HG03460 (cell line): ENCODE measurements around the gene ADORA1.

Experiments
- ATAC-seq: cut with Tn5 transposase; IDR thresholded peaks from one replicate; pipeline ENCODE4 v1.9.1; 2021; ENCODE audit not compliant: unreplicated experiment

Gene ADORA1

DNA sequence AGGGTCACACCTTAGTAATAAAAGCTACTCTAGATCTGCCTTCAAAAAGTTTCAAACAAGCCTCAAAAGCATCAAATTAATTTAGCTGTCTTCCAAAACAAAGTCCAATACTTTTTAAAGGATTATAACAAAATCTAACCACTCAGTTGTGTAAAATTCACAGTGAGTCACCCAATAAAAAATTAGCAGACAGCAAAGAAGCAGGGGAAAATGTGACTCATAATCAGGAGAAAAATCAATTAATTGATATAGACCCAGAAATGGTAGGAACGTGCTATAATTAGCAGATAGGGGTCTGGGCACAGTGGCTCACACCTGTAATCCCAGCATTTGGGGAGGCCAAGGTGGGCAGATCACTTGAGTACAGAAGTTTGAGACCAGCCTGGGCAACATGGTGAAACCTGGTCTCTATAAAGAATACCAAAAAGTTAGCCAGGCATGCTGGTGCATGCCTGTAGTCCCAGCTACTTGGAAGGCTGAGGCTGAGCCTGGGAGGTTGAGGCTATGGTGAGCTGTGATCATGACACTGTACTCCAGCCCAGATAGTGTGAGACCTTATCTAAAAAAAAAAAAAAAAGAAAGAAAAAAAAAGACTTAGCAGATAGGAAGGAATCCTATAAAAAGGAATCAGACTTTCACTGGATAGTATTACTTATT lies 33.6 kb upstream of the ADORA1 start:
- ATAC-seq, result no peak

DNA sequence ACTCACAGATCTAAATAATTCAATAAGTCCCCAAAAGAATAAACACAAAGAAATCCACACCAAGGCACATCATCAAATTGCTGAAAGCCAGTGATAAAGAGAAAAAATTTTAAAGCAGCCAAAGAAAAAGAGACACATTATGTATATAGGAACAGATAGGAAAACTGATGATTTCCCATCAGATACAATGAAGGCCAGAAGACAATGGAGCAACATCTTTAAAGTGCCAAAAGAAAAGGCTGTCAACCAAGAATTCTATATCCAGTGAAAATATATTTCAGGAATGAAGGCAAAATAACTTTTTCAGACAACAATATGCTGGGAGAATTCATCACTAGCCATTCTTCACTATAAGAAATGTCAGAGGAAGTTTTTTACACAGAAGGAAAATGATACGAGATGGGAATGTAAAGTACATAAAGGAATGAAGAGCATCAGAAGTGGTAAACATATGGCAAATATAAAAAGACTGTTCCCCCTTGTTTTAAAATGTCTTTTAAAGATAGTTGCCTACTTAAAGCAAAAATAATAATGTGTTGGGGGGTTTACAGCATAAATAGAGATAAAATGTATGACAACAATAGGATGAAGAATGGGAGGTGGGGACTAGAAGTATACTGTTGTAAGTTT lies 32.4 kb upstream of the ADORA1 start:
- no peak for ATAC-seq

DNA sequence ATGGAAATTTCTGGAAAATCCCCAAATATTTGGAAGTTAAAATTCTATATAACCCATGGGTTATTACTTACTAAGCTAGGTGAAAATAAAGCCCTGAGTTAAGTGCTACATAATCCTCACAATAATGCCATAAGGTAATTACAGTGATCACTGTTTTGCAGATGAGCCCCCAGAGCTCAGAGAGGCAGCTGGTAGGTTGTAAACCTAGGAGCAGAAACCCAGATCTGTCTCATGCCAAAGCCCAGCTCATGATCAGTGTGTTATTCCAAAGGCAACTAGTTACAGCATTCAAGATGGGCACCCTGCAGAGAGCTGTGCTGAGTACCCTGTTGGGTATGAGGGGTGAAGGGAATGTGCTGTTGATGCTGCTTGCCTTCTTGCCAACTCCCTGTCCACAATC lies 31.0 kb upstream of the ADORA1 start:
- ATAC-seq, result no peak

DNA sequence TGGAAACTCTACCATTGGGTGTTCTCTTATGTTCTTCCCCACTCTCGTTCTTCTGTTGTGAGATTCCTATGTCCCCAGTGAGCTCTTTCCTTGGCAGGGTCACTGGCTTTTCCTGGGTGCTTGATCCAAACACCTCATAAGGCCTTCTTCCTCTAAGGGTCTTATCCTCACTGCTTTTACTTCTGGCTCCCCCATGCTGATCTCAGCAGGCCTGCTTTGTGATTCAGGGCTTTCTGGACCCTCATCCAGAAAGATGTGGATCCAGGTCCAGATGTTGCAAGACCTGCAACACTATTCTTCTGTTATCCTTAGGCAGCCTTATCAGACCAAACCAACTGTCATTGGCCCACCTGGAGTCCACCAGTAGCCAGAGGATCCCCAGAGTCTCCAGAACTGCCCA lies 30.5 kb upstream of the ADORA1 start:
- no peak for ATAC-seq

DNA sequence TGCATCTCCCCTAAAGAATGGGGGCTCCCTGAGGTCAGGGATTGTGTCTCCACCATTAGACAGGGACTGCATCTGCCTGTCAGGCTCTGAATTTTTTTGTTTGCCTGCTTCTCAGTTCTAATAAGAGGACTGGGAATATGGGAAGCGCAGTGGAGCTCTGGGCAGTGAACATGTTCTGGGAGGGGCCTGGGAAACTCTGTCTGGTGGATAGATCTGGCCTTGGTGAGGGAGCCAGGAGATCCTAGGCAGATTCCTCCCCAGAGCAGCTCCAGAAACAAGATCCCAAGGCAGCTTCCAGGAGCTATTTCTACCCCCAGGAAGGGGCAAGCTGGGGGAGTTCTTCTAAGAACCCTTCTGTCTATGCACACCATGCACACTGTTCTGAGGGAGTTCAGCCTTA lies 29.1 kb upstream of the ADORA1 start:
- ATAC-seq, result no peak

DNA sequence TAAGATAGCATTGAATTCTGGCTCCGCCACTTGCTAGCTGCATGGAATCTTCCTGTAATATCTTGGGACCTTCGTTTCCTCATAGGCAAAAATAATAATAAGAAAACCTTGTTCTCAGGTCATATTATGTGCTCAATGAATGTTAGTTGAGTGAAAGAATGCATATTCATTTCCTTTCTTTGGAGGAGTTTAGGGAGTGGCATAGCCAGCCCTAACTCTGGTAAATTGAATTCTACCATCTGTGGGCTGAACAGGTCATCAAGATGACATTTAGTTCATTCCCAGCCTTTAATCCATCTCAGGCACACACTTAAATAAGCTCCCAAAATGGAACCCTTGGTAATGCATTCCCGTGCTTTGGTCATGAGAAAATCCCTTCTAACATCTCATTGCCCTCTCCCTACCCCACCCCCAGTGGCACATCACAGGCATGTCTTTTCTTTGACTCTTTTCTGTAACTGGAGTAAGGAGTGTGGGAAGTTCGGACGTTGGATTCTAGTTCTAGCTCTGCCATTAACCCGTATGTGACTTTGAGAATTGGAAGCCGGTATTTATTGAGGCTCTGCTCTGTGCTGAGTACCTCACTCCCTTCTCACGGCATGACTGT lies 28.5 kb upstream of the ADORA1 start:
- ATAC-seq, result no peak

DNA sequence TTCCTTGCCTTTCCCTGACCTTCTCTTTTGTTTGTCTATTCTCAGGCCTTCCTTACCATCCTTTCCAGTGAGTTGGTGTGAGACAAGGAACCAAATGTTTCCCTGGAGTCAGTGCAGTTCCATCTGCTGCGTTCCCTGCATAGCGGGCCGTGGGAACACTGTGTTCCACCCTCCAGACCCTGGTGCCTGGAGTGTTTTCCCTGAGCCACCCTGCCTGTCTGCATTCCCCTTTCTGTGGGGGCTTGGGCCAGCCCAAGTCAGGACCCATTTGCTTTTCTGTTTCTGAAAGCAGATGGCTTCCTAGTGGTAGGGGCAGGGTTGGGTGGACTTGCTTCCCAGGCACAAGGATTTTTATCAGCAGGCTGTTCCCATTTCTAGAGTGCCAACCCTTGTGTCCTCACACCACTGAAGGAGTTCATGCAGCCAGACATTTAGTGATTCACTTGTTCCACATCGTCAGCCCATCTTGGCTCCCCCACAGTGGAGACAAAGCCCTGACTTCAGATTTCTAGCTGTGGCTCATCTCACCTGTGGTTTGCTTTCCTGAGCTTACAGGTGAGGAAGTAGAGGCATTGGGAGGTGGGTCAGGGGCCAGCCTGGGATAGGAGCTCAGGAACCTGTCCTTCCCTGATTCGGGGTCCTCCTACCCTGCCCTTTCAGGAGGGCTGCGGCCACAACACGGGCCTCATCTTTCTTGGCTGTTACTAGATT lies 27.6 kb upstream of the ADORA1 start:
- ATAC-seq, result no peak

DNA sequence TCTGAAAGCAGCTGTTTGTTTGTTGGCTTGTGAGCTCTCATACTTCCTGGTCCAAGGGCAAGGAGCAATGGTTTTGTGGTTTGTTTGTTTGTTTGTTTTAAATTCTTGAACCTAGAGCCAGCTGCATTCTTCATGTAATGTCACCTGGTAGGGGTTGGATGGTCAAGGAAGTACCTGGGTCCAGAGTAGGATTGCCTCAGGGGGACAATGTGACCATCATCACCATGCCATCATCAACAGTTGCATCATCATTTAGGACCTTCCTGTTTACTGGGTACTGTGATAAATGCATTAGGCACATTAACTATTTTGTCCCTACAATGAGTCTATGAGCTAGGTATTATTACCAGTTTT lies 27.0 kb upstream of the ADORA1 start:
- no peak for ATAC-seq

DNA sequence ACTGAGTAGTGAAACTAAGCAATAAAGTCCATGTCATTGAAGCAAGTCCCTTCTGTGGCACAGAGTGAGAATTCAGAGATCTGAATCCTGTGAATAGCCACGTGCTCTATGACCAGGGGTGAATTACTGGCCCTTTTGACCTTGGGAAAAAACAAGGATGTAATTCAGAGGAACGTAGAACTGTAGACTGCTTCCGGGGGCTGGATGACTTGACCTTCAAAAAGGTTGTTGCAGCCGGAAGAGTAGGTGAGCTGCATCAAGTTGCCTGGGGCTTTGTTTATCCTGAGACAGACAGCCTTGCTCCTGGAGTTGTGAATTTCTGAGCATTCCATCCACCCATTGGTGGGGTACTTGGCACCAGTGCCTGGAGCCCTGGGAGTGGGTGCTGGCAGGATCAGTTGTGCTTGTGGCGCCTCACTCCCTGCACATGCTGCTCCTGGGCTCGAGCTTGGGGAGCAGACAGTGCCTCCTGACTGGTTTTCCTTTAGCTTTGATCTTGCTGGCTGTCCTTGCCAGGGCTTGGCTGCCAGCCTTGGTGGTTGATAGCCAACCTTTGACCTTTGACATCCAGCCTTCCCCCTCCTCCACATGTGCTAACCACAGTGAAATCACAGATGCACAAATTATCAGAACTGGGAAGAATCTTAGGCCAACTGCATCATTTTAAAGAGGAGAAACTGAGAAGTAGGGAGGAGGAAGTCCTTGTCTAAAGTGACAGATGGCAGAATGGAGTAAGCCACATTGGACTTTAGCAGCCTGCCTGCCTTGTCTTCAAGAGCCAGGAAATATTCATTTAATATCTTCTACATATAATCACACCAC lies 25.5 kb upstream of the ADORA1 start:
- no peak for ATAC-seq

DNA sequence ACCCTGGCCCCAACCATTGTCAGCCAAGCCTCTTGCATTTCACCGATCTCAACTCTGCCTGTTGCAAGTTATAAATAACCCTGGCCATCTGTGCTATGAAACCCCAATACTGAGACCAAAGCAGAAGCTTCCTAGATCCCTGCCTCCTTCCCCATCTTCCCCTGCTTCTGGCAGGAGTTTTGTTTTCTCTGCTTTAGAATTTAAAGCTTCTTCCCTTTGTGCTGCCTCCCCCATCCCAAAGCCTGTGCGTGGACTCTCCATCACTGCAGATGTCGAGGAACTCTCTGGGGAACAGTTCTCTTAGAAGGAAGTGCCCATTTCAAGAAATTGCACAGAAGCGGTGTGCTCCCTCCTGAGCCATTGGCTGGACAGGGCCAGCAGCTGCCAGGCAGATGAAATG lies 24.3 kb upstream of the ADORA1 start:
- ATAC-seq, result no peak

DNA sequence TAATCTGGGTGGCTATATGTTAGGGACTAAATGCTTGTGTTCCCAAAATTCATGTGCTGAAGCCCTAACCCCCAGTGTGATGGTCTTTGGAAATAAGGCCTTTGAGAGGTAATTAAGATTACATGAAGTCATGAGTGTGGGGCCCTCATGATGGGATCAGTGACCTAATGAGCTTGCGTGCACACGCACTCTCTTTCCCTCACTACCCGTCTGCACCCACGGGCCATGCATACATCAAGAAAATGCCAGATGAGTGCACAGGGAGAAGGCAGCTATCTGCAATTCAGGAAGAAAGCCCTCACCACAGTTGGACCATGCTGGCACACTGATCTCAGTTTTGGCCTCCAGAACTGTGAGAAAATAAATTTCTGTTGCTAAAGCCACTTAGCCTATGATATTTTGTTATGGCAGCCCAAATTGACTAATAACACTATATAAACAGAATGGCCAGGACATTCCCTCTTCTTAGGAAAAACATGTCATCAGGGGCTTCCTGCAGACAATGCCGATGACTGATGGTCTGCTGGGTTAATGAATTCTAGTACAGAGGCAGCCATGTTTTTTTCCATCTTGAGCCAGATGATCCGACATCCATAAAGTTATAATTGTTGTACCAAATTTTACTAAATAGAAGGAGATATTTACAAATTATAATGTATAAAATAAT lies 23.6 kb upstream of the ADORA1 start:
- no peak for ATAC-seq

DNA sequence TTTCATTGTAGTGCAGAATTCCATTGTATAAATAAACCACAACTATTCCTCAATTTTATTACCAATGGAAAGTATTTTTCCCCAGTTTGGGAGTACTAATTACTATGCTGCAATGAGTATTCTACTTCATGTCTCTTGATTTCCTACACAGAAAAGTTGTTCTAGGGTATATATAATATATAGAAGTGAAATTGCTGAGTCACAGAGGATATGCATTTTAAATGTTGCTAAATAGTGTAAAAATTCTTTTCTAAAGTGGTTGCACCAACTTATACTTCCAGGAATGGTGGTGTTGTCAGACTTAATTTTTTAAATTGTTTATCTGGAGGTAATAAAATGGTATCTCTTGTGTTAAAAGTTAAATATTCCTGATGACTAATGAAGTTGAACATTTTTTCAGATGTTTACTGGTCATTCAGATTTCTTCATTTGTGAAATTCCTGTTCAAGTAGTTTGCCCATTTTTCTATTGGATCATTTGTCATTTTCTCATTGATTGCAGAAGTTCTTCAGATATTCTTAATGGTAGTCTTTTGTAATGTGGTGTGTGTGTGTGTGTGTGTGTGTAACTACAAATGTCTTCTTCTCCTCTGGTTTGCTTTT lies 22.6 kb upstream of the ADORA1 start:
- ATAC-seq, result no peak

DNA sequence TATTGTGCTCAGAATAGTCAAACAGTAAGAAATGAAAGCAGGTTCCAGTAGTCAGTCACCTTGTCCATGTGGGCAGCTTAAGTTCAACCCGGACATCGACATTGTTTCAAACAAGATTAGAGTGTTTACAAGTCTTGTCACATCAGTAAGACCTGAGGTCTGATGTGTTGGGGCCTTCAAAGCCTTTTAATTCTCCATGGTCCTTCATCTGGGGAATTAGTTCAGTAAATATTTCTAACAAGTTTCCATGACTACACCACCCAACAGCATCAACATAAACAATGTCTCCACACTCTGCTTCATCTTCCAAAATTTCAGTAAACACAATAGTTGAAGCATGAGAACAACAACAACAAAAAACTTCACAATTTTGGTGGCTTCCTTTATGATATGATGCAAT lies 15.1 kb upstream of the ADORA1 start:
- ATAC-seq, result no peak

DNA sequence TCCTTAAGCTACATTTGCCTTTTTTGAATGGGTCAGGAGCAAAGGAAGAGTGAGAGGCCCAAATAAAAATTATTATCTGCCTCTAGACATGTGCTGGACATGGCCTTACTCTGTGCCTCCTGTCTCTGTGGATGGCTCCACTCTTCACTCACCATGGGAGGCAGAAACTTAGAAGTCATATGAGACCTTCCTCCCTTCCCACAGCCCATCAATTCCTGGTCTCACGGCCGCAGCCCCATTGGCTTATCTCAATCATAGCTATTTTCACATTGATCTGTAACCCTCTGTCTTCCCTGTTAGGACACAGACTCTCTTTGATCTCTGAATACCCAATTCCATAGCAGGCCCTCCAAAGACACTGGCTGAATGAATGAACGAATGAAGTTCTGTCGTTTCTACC lies 14.2 kb upstream of the ADORA1 start:
- no peak for ATAC-seq

DNA sequence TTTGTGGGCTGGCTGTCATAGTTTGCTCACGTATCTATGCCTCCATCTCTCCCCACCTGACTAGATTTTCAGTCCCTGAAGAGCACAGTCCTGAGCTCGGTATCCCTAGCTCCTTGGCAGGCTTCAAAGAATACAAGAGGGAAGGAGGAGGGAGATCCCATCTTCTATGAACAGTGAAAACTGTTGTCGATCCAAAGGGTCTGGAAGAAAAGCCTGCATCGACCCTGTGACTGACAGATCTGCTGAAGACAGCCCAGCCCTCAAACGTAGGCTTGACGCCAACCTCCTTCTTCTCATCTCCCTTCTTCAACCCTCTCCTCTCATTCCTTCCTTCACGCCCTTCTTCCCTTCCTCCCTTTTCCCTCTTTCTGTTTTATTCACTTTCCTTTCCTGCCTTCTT lies 13.3 kb upstream of the ADORA1 start:
- no peak for ATAC-seq

DNA sequence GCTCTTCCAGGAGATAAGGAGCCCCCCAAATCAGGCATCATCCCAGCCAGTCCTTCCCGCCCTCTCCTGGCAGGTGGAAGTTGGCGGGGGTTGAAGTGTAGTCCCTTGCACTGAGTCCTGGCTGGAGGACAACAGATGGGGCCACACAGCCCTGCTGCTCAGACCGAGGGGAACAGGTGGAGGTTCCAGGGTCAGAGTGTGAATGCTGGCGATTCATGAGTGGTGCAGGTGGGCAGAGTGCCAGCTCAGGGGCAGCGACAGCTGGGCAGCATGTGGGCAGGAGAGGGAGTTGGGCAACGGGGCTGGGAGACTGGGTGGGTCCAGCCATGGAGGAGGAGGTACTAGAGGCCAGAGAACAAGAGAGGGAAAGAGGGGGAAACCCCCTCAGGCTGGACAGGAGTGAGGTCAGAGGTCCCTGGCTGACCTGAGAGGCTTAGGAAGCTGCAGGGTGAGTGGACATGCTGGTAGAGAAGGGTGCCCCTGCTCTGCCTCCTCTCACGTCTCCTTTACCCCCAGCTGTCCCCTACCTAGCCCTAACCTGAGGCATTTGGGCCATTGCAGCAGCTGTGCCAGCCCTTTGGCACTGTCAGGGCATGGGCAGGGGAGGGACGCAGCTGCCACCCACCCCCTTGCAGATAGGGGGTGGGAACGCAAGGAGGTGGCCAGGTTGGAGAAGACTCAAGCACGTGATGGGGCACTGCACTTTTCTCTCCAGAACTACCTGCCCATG lies 11.3 kb upstream of the ADORA1 start:
- ATAC-seq, result no peak

DNA sequence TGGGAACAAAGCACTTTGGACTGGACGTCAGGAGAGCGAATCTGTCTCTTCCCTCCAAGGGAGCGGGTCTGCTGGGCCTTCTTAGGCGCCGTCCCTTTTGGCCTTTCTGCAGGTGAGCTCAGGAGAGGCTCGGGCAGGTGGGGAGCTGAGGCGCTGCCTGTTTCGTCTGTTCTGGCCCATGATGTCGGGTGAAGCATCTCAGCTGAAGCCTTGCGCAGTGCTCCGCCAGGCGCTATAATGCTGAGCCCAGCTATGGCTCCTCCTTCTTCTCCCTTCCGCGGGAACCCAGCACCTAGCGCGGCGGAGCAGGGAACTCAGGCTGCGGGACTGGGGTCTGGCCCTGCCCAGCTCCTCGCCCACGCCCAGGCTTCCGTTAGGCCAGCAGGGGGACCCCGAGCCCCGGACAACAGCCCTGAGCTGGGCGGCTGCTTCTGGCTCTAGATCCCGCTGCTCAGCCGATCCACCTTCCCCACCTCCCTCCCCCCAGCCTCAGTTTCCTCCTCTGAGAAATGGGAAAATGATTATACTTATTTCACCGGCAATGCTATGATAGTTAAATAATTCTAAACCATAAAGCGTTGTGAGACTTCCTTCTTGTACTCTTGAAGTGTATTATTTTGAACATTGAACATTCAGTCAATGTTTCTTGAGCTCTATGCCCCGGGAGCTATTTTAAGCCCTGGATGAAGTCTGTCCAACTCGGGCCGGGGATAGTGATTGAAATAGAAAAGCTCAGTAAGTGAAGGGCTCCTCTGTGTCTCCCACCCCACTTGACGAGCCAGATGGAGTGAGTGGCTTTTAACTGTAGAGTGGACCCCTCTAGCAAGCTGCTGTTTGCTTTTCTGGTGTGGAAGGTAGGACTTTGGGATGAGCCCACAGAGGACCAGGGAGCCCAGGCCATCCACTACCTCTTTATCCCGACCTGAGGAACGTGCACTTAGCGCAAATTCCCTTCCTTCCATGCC lies 9.6 kb upstream of the ADORA1 start:
- no peak for ATAC-seq

DNA sequence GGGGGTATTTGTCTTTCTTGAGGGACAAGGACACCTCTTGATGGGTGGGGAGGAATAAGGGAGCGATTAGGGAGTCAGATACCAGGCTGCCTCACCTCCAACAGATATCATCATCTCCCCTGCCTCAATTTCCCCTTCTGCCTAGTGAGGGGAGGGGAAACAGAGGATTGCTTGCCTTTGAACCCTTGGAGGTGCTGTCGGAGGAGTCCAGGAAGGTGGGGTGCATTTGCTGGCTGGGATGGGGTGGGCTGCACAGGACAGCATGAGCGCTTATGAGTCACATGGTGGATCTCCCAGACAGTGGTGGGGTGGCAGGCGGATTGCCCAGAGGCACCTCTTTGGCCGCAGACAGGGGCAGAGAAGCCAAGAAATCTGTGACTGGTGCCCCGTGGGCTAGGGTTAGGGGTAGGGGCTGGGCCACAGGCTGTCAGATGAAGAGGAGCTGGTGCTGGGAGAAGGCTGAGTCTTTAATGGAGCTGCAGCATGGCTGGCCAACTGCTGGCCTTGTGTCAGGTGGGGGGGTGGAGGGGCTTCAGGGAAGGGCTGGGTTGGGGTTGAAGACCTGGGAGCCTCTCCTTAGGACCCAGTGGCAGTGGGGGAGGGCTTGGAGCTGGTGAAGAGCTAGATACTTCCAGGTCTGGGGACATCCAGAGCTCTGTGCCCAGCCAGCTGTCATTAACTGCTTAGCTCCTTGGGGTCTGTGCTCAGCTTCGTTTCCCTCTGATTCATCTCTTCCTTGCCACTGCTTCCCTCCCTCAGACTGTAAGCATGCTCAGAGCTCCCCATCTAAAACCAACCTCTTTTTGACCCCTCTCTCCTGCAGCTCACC lies 7.0 kb upstream of the ADORA1 start:
- no peak for ATAC-seq
